Measurements from ENCODE around the gene RNF223.
"Not testable (repeated sequence)": the region's sequence is repeated elsewhere in the genome, so short reads cannot be mapped to it uniquely, and the experiment has no call there.

The RNF223 gene

GRCh38 chr1:1071486-1072298, 2.4 kb downstream of the RNF223 start:
- no peak for DNase-seq

GRCh38 chr1:1069711-1070676, 4.1 kb downstream of the RNF223 start:
- DNase-seq, result peak in 1 of 2 donors; percentile 30

GRCh38 chr1:1069056-1069710, 4.9 kb downstream of the RNF223 start:
- peak; percentile 88 to 91 for DNase-seq

GRCh38 chr1:1068517-1069055, 5.5 kb downstream of the RNF223 start:
- DNase-seq, result peak; percentile 71 to 75

- no peak for DNase-seq
These were observed 6.1 kb downstream of the RNF223 start for GRCh38 chr1:1067860-1068516.

GRCh38 chr1:1067284-1067859, 6.7 kb downstream of the RNF223 start:
- no peak for DNase-seq

- DNase-seq, result no peak
These were observed 7.5 kb downstream of the RNF223 start for GRCh38 chr1:1066403-1067283.

GRCh38 chr1:1065940-1066304, 8.2 kb downstream of the RNF223 start:
- DNase-seq, result not testable (repeated sequence)

- DNase-seq, result no peak
These were observed 8.7 kb downstream of the RNF223 start for GRCh38 chr1:1065265-1065939.

GRCh38 chr1:1063945-1064831, 9.9 kb downstream of the RNF223 start:
- peak; percentile 74 to 85 for DNase-seq

GRCh38 chr1:1063261-1063944, 10.7 kb downstream of the RNF223 start:
- no peak for DNase-seq

GRCh38 chr1:1062348-1063163, 11.6 kb downstream of the RNF223 start:
- DNase-seq, result no peak

- no peak for DNase-seq
These were observed 12.3 kb downstream of the RNF223 start for GRCh38 chr1:1061682-1062345.

- no peak for DNase-seq
These were observed 13.7 kb downstream of the RNF223 start for GRCh38 chr1:1060281-1061000.

- peak; percentile 90 to 91 for DNase-seq
These were observed 14.4 kb downstream of the RNF223 start for GRCh38 chr1:1059494-1060280.
